ENCODE measurements around the gene RIMKLB.
"Not testable (repeated sequence)": the region's sequence is repeated elsewhere in the genome, so short reads cannot be mapped to it uniquely, and the experiment has no call there.

Gene RIMKLB

DNA sequence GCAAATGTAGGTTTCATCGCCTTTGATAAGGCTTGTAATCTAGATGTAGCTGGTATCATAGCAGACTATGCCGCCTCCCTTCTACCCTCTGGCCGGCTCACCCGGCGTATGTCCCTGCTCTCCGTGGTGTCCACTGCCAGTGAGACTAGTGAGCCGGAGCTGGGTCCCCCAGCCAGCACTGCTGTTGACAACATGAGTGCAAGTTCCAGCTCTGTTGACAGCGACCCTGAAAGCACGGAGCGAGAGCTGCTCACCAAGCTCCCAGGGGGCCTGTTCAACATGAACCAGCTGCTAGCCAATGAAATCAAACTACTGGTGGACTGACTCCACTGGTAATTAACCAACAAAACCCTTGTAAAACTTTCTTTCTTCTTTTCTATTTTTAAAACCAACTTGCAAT, 75.7 kb downstream of the RIMKLB start:
- no peak for DNase-seq (ENCODE audit: low read depth)

DNA sequence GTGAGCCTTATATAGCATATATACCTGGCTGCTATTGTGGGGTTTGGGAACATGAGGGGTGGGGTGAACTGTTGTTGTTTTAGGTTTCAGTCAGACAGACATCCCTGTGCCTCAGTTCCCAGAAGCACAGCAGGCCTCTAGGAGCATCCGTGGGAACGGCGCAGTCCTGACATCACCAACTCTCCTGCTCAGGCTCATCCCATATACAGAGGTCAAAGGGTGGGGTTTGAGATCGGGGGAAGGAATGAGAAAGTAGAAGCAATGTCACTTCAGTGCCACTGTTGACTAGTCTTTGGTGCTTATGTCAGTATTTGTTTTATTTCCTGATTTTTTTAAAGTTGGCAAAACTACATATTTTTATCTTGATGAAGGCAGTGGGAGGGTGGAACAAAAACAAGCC, 81.5 kb downstream of the RIMKLB start:
- no peak for DNase-seq (ENCODE audit: low read depth)

DNA sequence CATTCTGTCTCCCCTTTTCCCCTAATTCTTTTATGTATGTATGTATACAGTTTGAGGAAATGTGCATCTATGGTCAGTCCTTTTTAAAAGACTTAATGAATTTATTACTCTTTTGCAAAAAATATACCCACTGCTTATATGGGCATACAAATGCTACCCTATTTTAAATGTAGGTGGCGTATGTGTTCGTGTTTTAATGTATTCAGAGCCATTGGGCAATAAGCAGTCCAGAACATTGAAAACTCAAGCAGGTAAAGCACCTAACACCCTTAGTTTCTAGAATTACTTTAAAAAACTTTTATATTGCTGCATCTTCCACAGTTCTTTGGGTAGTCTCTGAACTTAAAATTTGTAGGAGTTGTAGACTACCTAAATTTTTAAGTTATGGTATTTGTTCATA, 82.1 kb downstream of the RIMKLB start:
- DNase-seq (ENCODE audit: low read depth), result no peak

DNA sequence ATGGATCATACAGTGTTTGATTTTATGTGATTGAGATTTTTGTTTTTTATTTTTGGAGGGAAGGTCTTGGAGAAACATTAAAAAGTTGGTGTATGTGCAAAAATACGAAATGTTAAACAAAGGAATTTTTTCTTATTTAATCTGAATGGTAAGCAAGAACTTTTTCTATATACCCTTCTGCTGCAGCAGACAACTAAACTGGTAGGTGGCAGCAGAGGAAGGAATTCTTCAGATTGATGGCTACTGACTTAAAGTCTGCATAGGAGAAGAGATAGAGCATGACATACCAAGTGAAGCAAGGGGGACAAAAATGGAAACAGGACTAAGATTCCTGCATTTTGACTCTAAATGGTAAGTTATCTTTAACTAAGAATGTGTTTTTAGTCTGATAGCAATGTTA, 82.6 kb downstream of the RIMKLB start:
- no peak for DNase-seq (ENCODE audit: low read depth)

DNA sequence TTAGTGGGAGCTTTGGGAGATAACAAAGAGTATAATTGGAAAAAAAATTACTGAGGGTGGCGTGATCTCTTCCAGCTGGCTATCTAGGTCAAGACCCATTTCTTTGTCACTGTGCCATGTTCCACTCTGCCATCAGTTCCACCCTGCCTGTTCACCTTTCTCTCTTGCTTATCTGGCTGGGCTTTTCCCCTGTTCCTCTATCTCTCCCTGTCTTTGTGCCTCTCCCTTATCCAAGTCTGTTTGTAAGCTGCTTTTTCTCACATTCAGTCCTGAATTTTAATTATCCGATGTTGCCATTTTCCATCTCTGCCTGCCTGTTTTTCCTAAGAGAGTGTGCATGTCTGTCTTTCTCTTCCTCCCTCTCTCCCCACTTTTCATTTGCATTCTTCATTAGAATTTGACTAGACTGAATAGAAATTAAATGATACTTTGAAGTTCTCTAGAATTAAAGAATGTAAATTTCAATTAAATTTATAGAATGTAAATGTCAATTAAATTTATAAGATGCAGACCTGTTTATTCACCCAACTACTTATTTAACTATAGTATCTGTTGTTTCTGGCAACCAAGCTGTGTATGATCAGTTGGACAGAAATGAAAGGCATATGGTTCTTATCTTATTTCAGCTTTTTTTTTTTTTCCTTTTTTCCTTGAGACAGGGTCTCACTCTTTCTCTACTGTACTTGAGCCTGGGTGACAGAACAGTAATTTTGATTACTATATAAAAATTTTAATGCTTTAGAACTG, 83.8 kb downstream of the RIMKLB start:
- DNase-seq (ENCODE audit: low read depth), result no peak

DNA sequence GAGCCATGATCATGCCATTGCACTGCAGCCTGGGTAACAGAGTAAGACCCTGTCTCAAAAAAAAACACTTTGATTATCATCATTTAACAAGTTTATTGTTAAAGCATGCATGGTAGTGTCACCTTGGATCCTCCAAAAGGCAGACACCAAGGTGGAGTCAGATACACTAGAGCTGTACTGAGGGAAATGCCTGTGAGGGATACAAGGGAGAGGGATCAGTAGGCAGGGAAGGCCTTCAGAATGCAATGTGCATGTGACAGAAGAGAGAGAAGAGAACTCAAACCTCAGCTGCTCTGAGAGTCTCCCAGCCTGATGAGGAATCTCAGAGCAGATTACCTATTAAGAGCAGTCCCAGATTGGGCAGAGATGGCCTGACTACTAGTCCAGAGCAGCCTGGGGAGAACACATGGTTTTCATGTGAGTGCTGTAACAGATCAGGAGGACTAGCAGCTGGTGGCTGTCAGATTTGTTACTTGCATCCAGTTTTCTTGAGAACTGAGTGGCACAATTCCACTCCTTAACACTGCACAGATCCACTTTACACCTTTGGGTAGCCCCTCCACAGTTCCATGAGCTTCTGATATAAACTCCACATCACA, 86.6 kb downstream of the RIMKLB start:
- no peak for DNase-seq (ENCODE audit: low read depth)

DNA sequence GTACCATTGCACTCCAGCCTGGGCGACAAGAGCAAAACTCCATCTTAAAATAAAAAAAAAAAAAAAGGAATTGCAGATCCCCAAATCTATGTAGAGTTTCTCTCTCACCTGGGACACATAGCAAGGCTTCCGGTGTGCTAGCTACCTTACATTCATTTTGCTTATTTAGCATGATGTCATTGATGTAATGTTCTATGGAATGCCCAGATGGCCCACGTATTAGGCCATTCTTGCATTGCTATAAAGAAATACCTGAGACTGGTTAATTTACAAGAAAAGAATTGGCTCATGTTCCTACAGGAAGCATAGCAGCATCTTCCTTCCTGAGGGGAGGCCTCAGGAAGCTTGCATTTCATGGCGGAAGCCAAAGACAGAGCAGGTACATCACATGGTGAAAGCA, 87.7 kb downstream of the RIMKLB start:
- DNase-seq (ENCODE audit: low read depth), result no peak

DNA sequence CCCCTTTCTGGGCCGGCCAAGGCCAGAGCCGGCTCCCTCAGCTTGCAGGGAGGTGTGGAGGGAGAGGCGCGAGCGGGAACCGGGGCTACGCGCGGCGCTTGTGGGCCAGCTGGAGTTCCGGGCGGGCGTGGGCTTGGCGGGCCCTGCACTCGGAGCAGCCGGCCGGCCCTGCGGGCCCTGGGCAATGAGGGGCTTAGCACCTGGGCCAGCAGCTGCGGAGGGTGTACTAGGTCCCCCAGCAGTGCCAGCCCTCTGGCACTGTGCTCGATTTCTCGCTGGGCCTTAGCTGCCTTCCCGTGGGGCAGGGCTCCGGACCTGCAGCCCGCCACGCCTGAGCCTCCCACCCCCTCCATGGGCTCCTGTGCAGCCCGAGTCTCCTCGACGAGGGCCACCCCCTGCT, 89.4 kb downstream of the RIMKLB start:
- DNase-seq (ENCODE audit: low read depth), result not testable (repeated sequence)

DNA sequence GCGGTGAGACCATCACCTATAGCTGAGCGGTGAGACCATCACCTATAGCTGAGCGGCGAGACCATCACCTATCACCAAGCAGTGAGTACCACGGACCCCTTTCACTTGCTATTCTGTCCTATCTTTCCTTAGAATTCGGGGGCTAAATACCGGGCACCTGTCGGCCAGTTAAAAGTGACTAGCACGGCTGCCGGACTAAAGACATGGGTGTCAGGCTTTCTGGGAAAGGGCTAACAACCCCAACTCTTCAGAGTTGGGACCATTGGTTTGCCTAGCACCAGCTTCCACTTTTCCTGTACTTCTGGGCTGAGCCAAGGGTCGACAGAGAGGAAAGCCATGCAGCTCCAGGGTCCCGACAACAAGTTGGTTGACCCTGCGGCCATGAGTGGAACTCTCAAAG, 90.9 kb downstream of the RIMKLB start:
- not testable (repeated sequence) for DNase-seq (ENCODE audit: low read depth)

DNA sequence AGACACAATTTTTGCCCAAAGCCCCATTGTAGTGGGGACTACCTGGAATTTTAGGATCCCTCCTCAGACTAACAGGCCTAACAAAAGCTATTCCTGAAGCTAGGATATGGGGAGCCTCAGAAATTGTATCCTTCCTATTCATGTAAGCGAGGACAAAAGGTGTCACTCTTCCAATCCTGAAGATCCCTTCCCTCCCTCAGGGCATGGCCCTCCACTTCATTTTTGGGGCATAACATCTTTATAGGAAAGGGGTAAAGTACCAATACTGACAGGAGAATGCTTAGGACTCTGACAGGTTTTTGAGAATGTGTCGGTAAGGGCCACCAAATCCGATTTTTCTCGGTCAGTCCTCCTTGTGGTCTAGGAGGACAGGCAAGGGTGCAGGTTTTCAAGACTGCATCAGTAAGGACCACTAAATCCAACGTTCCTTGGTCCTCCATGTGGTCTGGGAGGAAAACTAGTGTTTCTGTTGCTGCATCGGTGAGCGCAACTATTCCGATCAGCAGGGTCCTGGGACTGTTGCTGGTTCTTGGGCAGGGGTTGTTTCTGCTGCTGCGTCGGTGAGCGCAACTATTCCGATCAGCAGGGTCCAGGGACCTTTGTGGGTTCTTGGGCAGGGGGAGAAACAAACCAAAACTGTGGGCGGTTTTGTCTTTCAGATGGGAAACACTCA, 91.7 kb downstream of the RIMKLB start:
- not testable (repeated sequence) for DNase-seq (ENCODE audit: low read depth)

DNA sequence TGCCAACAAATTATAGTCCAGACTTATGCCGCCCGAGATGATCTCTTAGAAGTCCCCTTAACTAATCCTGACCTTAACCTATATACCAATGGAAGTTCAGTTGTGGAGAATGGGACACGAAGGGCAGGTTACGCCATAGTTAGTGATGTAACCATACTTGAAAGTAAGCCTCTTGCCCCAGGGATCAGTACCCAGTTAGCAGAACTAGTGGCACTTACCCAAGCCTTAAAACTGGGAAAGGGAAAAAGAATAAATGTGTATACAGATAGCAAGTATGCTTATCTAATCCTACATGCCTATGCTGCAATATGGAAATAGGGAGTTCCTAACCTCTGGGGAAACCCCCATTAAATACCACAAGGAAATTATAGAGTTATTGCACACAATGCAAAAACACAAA, 95.4 kb downstream of the RIMKLB start:
- DNase-seq (ENCODE audit: low read depth), result not testable (repeated sequence)

DNA sequence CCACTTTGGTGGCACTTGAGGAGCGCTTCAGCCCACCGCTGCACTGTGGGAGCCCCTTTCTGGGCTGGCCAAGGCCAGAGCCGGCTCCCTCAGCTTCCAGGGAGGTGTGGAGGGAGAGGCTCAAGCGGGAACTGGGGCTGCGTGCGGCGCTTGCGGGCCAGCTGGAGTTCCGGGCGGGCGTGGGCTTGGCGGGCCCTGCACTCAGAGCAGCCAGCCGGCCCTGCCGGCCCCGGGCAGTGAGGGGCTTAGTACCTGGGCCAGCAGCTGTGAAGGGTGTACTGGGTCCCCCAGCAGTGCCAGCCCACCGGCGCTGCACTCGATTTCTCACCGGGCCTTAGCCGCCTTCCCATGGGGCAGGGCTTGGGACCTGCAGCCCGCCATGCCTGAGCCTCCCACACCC, 96.8 kb downstream of the RIMKLB start:
- DNase-seq (ENCODE audit: low read depth), result not testable (repeated sequence)

DNA sequence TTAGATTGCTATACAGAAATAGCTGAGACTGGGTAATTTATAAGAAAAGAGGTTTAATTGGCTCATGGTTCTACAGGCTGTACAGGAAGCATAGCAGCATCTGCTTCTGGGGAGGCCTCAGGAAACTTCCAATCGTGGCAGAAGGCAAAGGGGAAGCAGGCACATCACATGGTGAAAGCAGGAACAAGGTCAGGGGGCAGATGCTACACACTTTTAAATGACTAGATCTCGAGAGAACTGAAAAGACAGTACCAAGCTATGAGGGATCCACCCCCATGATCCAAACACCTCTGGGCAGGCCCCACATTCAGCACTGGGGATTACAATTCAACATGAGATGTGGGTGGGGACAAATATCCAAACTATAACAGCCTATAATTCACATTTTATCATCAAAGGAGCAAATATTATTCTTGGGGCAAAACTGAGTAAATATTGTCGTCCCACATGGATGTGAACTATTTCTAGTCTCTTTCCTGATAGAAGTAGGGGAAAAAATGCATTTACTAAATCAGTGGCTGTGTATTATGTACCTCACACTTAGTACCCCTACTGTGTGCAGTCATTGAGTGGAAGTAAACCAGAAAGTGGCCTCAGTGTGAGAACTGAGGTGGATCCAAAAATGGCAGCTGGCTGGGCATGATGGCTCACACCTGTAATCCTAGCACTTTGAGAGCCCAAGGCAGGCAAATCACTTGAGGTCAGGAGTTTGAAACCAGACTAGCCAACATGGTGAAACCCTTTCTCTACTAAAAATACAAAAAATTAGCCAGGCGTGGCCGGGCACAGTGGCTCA, 99.2 kb downstream of the RIMKLB start:
- no peak for DNase-seq (ENCODE audit: low read depth)

DNA sequence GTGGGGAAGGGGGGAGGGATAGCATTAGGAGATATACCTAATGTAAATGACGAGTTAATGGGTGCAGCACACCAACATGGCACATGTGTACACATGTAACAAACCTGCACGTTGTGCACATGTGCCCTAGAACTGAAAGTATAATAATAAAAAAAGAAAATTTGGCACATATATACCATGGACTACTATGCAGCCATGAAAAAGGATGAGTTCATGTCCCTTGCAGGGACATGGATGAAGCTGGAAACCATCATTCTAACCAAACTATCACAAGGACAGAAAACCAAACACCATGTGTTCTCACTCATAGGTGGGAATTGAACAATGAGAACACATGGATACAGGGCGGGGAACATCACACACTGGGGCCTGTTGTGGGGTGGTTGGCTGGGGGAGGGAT, 103.4 kb downstream of the RIMKLB start:
- not testable (repeated sequence) for DNase-seq (ENCODE audit: low read depth)

DNA sequence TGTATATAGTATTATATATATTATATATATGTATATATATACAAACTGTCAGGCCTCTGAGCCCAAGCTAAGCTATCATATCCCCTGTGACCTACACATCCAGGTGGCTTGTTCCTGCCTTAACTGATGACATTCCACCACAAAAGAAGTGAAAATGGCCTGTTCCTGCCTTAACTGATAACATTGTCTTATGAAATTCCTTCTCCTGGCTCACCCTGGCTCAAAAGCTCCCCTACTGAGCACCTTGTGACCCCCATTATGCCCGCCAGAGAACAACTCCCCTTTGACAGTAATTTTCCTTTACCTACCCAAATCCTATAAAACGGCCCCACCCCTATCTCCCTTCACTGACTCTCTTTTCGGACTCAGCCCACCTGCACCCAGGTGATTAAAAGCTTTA, 107.0 kb downstream of the RIMKLB start:
- not testable (repeated sequence) for DNase-seq (ENCODE audit: low read depth)

DNA sequence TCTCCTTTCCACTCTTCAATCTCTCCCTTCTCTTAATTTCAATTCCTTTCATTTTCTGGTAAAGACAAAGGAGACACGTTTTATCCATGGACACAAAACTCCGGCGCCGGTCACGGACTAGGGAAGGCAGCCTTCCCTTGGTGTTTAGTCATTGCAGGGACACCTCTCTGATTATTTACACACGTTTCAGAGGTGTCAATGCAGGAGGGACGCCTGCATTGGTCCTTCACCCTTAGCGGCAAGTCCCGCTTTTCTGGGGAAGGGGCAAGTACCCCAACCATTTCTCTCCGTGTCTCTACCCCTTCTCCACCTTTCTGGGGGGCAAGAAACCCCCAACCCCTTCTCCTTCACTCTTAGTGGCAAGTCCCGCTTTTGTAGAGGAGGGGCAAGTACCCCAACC, 107.7 kb downstream of the RIMKLB start:
- not testable (repeated sequence) for DNase-seq (ENCODE audit: low read depth)

DNA sequence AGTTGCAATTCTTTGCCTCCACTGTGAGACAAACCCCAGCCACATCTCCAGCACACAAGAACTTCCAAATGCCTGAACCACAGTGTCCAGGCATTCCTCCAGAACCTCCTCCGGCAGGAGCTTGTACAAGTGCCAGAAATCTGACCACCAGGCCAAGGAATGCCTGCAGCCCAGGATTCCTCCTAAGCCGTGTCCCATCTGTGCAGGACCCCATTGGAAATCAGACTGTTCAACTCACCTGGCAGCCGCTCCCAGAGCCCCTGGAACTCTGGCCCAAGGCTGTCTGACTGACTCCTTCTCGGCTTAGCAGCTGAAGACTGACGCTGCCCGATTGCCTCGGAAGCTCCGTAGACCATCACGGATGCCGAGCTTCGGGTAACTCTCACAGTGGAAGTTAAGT, 109.3 kb downstream of the RIMKLB start:
- DNase-seq (ENCODE audit: low read depth), result not testable (repeated sequence)

DNA sequence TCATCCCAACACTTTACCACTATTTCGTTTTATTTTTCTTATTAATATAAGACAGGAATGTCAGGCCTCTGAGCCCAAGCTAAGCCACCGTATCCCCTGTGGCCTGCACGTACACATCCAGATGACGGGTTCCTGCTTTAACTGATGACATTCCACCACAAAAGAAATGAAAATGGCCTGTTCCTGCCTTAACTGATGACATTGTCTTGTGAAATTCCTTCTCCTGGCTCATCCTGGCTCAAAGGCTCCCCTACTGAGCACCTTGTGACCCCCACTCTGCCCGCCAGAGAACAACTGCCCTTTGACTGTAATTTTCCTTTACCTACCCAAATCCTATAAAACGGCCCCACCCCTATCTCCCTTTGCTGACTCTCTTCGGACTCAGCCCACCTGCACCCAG, 112.3 kb downstream of the RIMKLB start:
- not testable (repeated sequence) for DNase-seq (ENCODE audit: low read depth)

DNA sequence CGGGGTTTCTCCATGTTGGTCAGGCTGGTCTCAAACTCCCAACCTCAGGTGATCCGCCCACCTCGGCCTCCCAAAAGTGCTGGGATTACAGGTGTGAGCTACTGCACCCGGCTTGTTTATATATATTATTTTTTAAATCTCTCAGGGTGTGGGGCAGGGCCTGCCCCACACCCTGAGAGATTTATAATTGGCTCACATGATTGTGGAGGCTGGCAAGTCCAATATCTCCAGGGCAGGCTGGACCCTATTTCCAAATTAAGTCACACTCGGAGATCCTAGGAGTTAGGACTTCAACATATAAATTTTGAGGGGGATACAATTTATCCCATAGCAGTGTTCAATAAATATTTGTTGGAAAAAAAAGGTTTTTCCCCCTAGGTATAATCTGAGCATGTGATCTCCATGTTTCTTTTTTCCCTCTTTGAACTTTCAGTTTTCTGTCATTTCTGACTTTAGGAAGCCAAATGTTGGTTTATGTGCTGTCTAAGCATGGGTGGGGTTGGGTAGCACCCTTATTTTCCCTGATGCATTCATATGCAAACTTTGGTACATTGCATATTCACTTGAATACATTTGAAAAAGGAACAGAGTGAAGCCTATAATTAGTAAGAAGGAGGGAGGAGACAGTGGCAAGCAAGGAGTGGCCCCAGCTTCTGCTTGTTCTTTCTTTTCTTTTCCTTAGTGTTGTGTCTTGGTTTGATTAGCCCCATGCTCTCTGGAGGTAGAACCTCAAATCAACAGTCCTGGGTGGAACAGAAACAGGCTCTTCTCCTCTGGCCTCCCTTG, 116.0 kb downstream of the RIMKLB start:
- DNase-seq (ENCODE audit: low read depth), result no peak

DNA sequence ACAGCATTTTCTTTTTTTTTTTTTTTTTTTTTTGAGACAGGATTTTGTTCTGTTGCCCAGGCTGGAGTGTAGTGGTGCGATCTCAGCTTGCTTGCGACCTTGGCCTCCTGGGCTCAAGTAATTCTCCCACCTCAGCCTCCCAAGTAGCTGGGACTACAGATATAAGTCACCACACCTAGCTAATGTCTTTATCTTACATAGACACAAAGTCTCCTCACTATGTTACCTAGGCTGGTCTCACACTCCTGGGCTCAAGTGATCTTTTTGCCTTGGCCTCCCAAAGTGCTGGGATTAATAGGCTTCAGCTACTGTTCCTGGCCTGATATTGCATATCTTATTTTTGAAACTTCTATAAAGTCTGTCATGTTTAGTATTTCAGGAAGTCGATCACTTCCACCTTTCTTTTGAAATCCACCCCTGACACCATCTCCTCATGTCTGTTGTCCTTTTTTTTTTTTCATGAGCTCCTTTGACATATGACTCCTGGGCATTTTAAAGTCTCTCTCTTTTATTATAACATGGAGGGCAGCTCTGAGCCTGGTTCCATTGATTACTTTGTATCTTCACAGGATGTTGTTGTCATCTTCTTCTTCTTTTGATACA, 118.8 kb downstream of the RIMKLB start:
- DNase-seq (ENCODE audit: low read depth), result no peak

DNA sequence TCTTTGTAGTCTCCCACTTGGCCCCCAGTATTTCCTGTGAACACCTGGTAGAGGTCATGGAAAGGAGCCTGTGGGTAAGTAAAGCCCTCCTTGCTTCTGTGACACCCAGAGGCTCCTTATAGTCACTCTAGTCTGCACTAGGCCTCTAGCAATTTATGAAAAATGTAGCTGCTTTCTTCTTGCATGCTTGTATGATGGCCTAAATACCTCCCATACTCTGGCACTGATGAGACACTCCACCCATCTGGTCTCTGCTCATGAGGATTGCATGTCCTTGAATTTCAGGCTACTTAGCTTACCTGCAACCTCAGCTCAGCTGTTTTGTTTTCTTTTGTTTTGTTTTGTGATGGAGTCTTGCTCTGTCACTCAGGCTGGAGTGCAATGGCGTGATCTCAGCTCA, 120.1 kb downstream of the RIMKLB start:
- DNase-seq (ENCODE audit: low read depth), result no peak

Data from activated gamma-delta T cell treated with anti-CD3 and anti-CD28 coated beads, Interleukin-2, amount 50 U/mL, for 16 hours (primary cell).